GM18511 (cell line): ENCODE data around the gene COG1.

Experiments used
- ATAC-seq: cut with Tn5 transposase; IDR thresholded peaks from one replicate; pipeline ENCODE4 v1.9.1; 2021; ENCODE audit warnings: mild to moderate bottlenecking, moderate library complexity; ENCODE audit not compliant: unreplicated experiment

The COG1 gene

GRCh38 chr17:73224663-73225305 is 31.9 kb downstream of the COG1 start:
- no peak for ATAC-seq

- no peak for ATAC-seq
These were observed 33.8 kb downstream of the COG1 start for GRCh38 chr17:73226556-73227172.

- no peak for ATAC-seq
These were observed 34.5 kb downstream of the COG1 start for GRCh38 chr17:73227379-73227778.

- no peak for ATAC-seq
These were observed 35.1 kb downstream of the COG1 start for GRCh38 chr17:73227944-73228343.

GRCh38 chr17:73228748-73229236 is 35.9 kb downstream of the COG1 start:
- peak; percentile 45 for ATAC-seq

- ATAC-seq = no peak
These were observed 37.2 kb downstream of the COG1 start for GRCh38 chr17:73230088-73230487.

- ATAC-seq = no peak
These were observed 38.5 kb downstream of the COG1 start for GRCh38 chr17:73231395-73231794.

GRCh38 chr17:73231841-73232586 is 39.2 kb downstream of the COG1 start:
- peak; percentile 77 for ATAC-seq

- peak; percentile 37 for ATAC-seq
These were observed 39.9 kb downstream of the COG1 start for GRCh38 chr17:73232587-73233373.

- ATAC-seq = no peak
These were observed 41.9 kb downstream of the COG1 start for GRCh38 chr17:73234736-73235135.

- no peak for ATAC-seq
These were observed 44.9 kb downstream of the COG1 start for GRCh38 chr17:73237714-73238113.

GRCh38 chr17:73240561-73240960 is 47.7 kb downstream of the COG1 start:
- no peak for ATAC-seq

GRCh38 chr17:73247726-73248125 is 54.9 kb downstream of the COG1 start:
- no peak for ATAC-seq

GRCh38 chr17:73248532-73248931 is 55.7 kb downstream of the COG1 start:
- no peak for ATAC-seq

- no peak for ATAC-seq
These were observed 56.8 kb downstream of the COG1 start for GRCh38 chr17:73249700-73250099.

- ATAC-seq = no peak
These were observed 58.2 kb downstream of the COG1 start for GRCh38 chr17:73250851-73251640.

GRCh38 chr17:73251871-73252270 is 59.0 kb downstream of the COG1 start:
- no peak for ATAC-seq

GRCh38 chr17:73255671-73256181 is 62.9 kb downstream of the COG1 start:
- ATAC-seq = peak; percentile 58

- ATAC-seq = no peak
These were observed 63.4 kb downstream of the COG1 start for GRCh38 chr17:73256220-73256619.

GRCh38 chr17:73257516-73257915 is 64.7 kb downstream of the COG1 start:
- no peak for ATAC-seq
